HCT116 (cell line): Measurements from ENCODE around the gene POU3F1. TPM values are rescaled to one million over a fixed set of nuclear protein-coding genes. Genes with fewer than 3 reads are reported as not detected.
"Not testable (repeated sequence)": the region's sequence is repeated elsewhere in the genome, so short reads cannot be mapped to it uniquely, and the experiment has no call there.

Source experiments
- ATAC-seq: fragments of 200-7000 bp; cut with Tn5 transposase; 2 replicates; pipeline ENCODE4 v1.9.1; 2020; ENCODE audit warnings: mild to moderate bottlenecking, moderate library complexity
- BruUV-seq: library from RNA; stranded (reverse); fragments of 400-500 nt; replicated peaks from 2 replicates; lab custom pipeline; 2021; lab: Mats Ljungman, UMichigan
- CTCF ChIA-PET: fragments of 300-600 bp; sonication (Branson Sonifier 250); formaldehyde crosslinking; loops from one replicate; lab custom pipeline; 2021; ENCODE audit warnings: antibody characterized with exemption; lab: Charles Lee
- POLR2A ChIA-PET: fragments of 300-600, 350-600 bp; sonication (Branson Sonifier 250); formaldehyde crosslinking; loops from one replicate; lab custom pipeline; 2021; ENCODE audit warnings: antibody characterized with exemption; lab: Charles Lee
- RAD21 ChIA-PET, 2 experiments: fragments of 300-600 bp; sonication (Branson Sonifier 250); formaldehyde crosslinking; loops; one replicate each; lab custom pipeline; 2023; ENCODE audit warnings: low total read pairs in 2 of 2; ENCODE audit not compliant: uncharacterized antibody in 2 of 2, unreplicated experiment in 2 of 2, low non-redundant PET in 1 of 2; lab: Charles Lee
- DNase-seq: peaks from one replicate; pipeline ENCODE4 v3.0.0-alpha.2; 2010; ENCODE audit warnings: low read depth, low spot score
- H2AFZ ChIP-seq: fragments of 200-600 bp; shearing (Covaris generic), sonication (generic); 2 replicates; pipeline ENCODE4 v1.6.1; 2017; ENCODE audit warnings: low read depth, mixed run types, mixed read lengths, antibody characterized with exemption, low read length; ENCODE audit not compliant: poor library complexity, severe bottlenecking
- H3K27ac ChIP-seq: 2 replicates; pipeline ENCODE4 v1.5.1; 2012; ENCODE audit warnings: low read depth, low read length
- H3K27me3 ChIP-seq: fragments of 200-600 bp; sonication (generic); 2 replicates; pipeline ENCODE4 v1.6.1; 2016; ENCODE audit warnings: mixed run types, low read length, mixed read lengths; ENCODE audit not compliant: insufficient read depth
- H3K36me3 ChIP-seq, 2 experiments: fragments of 200-500 bp in 1 of 2; fragments of 200-600 bp in 1 of 2; sonication (Bioruptor generic) in 1 of 2; sonication (generic) in 1 of 2; 2 replicates each; pipeline versions ENCODE4 v1.5.1 to v1.6.1; 2014 to 2016; ENCODE audit warnings: low read length in 2 of 2, inconsistent platforms in 1 of 2, mixed read lengths in 1 of 2, mixed run types in 1 of 2; ENCODE audit not compliant: insufficient read depth in 2 of 2, control insufficient read depth in 1 of 2
- H3K4me1 ChIP-seq, 2 experiments: fragments of 200-600 bp in 1 of 2; sonication (generic) in 1 of 2; 2 replicates each; pipeline versions ENCODE4 v1.5.1 to v1.6.1; 2012 to 2017; ENCODE audit warnings: low read length in 2 of 2, inconsistent platforms in 1 of 2, mild to moderate bottlenecking in 1 of 2, mixed read lengths in 1 of 2, mixed run types in 1 of 2, moderate library complexity in 1 of 2; ENCODE audit not compliant: insufficient read depth in 2 of 2, control insufficient read depth in 1 of 2
- H3K4me2 ChIP-seq: fragments of 200-600 bp; sonication (generic); 2 replicates; pipeline ENCODE4 v1.6.1; 2017; ENCODE audit warnings: mixed run types, low read length, mixed read lengths
- H3K4me3 ChIP-seq, 2 experiments: fragments of 200-600 bp in 1 of 2; sonication (generic) in 1 of 2; replicated peaks in 1 of 2; 2 replicates each; pipeline ENCODE4 v1.5.1; 2011 to 2016; ENCODE audit warnings: low read length in 2 of 2, control low read depth in 1 of 2, low read depth in 1 of 2, mild to moderate bottlenecking in 1 of 2, mixed read lengths in 1 of 2, mixed run types in 1 of 2
- H3K79me2 ChIP-seq: fragments of 200-600 bp; sonication (generic); 2 replicates; pipeline ENCODE4 v1.6.1; 2017; ENCODE audit warnings: mild to moderate bottlenecking, mixed run types, low read length, moderate library complexity, mixed read lengths; ENCODE audit not compliant: insufficient read depth
- H3K9ac ChIP-seq: fragments of 200-600 bp; sonication (generic); 2 replicates; pipeline ENCODE4 v1.6.1; 2016; ENCODE audit warnings: low read length, mixed read lengths
- H3K9me2 ChIP-seq: fragments of 200-600 bp; sonication (generic), shearing (Covaris generic); 2 replicates; pipeline ENCODE4 v1.6.1; 2017; ENCODE audit warnings: mixed run types, mild to moderate bottlenecking, moderate library complexity; ENCODE audit not compliant: insufficient read depth
- H3K9me3 ChIP-seq, 2 experiments: fragments of 200-500 bp in 1 of 2; fragments of 200-600 bp in 1 of 2; sonication (Bioruptor generic) in 1 of 2; sonication (generic) in 1 of 2; 2 replicates each; pipeline ENCODE4 v1.6.1; 2014 to 2017; ENCODE audit warnings: low read length in 2 of 2, mixed read lengths in 2 of 2, inconsistent platforms in 1 of 2, low read depth in 1 of 2, mild to moderate bottlenecking in 1 of 2, mixed run types in 1 of 2, moderate library complexity in 1 of 2; ENCODE audit not compliant: control insufficient read depth in 1 of 2, insufficient read depth in 1 of 2
- H4K20me1 ChIP-seq: fragments of 200-600 bp; sonication (generic), shearing (Covaris generic); 2 replicates; pipeline ENCODE4 v1.6.1; 2017; ENCODE audit warnings: mixed run types, mild to moderate bottlenecking, moderate library complexity; ENCODE audit not compliant: insufficient read depth
- CBX3 ChIP-seq: IDR thresholded peaks from 2 replicates; pipeline ENCODE4 v1.6.1; 2012; ENCODE audit warnings: low read depth
- CEBPB ChIP-seq: IDR thresholded peaks from 2 replicates; pipeline ENCODE4 v1.6.1; 2012; ENCODE audit warnings: low read depth
- EZH2phosphoT487 ChIP-seq: fragments of 200-600 bp; IDR thresholded peaks from 2 replicates; pipeline ENCODE4 v1.6.1; 2018; ENCODE audit warnings: antibody characterized with exemption, borderline replicate concordance
- JUND ChIP-seq: IDR thresholded peaks from 2 replicates; pipeline ENCODE4 v1.6.1; 2012
- REST ChIP-seq: IDR thresholded peaks from 2 replicates; pipeline ENCODE4 v1.6.1; 2012; ENCODE audit warnings: low read depth
- ZBTB33 ChIP-seq: IDR thresholded peaks from 2 replicates; pipeline ENCODE4 v1.6.1; 2011; ENCODE audit warnings: mild to moderate bottlenecking, low read length, moderate library complexity; ENCODE audit not compliant: insufficient replicate concordance; ENCODE audit errors: extremely low read depth
- intact Hi-C: fragments of 100-400 bp; cut with micrococcal nuclease; formaldehyde crosslinking; loops from 2 replicates; pipeline ENCODE4 v1.10.0; 2022
- total RNA-seq: library from RNA; stranded (reverse); gene quantifications from one replicate; pipeline ENCODE4 v1.2.1, GENCODE V29; 2021; ENCODE audit not compliant: unreplicated experiment
- TF ChIP-seq, protein P1 (sequence below), 3 experiments: fragments of 200-600 bp in 1 of 3; sonication (generic) in 1 of 3; IDR thresholded peaks in 2 of 3; conservative IDR thresholded peaks in 1 of 3; 2 replicates each; pipeline ENCODE4 v1.5.1; 2012 to 2017; ENCODE audit warnings: low read depth in 2 of 3, low read length in 2 of 3, antibody characterized with exemption in 1 of 3, borderline replicate concordance in 1 of 3, control low read depth in 1 of 3, mild to moderate bottlenecking in 1 of 3, mixed read lengths in 1 of 3, mixed run types in 1 of 3, moderate library complexity in 1 of 3; ENCODE audit not compliant: insufficient read depth in 1 of 3

Gene POU3F1
- total RNA-seq, 1 experiment from 2014 or later: not detected

DNA sequence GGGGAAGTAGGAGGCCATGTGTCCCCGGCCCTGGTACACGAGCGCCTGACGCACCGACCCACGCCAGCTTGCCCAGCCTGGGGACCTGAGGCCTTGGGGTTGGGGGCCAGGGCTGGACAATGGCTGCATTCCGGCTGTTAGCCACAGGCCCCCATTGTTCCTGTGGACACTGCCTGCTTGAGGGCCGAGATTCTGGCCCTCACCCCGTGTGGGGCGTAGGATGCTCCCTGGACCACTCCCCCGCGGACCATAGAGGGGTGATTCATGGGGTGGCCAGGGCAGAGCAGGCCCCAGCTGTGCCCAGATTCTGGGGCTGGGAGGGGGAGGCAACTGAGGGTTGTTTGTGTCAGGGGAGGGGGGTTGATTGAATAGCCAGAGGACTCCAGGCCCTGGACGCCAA is 11.7 kb downstream of the POU3F1 start (continued):
- TF ChIP-seq ZBTB33: no peak

GRCh38 chr1:38032992-38033391 is 13.6 kb downstream of the POU3F1 start:
- H3K36me3 ChIP-seq, H3K9ac ChIP-seq, H3K4me3 ChIP-seq, RAD21 ChIA-PET, H2AFZ ChIP-seq, H4K20me1 ChIP-seq, H3K9me2 ChIP-seq, H3K27me3 ChIP-seq, BruUV-seq, H3K9me3 ChIP-seq, H3K4me2 ChIP-seq, H3K27ac ChIP-seq, CTCF ChIA-PET, H3K79me2 ChIP-seq, POLR2A ChIA-PET, DNase-seq, ATAC-seq, intact Hi-C loops: not testable (repeated sequence)
- H3K4me1 ChIP-seq: peaks cover 0 to 14% of the 10 kb centered on the region in 2 experiments; a peak in 1 of 4 replicates

GRCh38 chr1:38031513-38031866 is 15.1 kb downstream of the POU3F1 start:
- Histone ChIP-seq H3K9ac (no peak overlapping the region), H3K27ac (no peak overlapping the region), H3K4me3 (no peak overlapping the region), H3K4me2 (no peak overlapping the region), H3K27me3 (no peaks in the 10 kb centered on the region), H2AFZ (no peak overlapping the region), H3K9me2 (no peaks in the 10 kb centered on the region), H3K79me2 (no peaks in the 10 kb centered on the region), H3K9me3 (no peaks in the 10 kb centered on the region), H3K4me1 (peaks cover 0 to 14% of the 10 kb centered on the region in 2 experiments; a peak in 1 of 4 replicates), H4K20me1 (no peaks in the 10 kb centered on the region), H3K36me3 (peaks cover 3 to 10% of the 10 kb centered on the region in 2 experiments; a peak in 1 of 4 replicates)
- no TSS peak for BruUV-seq
- ChIA-PET POLR2A (no interaction called here), RAD21 (no interaction called here), CTCF (no interaction called here)
- DNase-seq (no peak), ATAC-seq (no peak)
- intact Hi-C loops: no loop called here
- no peak for TF ChIP-seq EZH2phosphoT487
- no peak for TF ChIP-seq REST
- no peak for TF ChIP-seq ZBTB33
- no peak for TF ChIP-seq JUND
- TF ChIP-seq, protein P1, sequence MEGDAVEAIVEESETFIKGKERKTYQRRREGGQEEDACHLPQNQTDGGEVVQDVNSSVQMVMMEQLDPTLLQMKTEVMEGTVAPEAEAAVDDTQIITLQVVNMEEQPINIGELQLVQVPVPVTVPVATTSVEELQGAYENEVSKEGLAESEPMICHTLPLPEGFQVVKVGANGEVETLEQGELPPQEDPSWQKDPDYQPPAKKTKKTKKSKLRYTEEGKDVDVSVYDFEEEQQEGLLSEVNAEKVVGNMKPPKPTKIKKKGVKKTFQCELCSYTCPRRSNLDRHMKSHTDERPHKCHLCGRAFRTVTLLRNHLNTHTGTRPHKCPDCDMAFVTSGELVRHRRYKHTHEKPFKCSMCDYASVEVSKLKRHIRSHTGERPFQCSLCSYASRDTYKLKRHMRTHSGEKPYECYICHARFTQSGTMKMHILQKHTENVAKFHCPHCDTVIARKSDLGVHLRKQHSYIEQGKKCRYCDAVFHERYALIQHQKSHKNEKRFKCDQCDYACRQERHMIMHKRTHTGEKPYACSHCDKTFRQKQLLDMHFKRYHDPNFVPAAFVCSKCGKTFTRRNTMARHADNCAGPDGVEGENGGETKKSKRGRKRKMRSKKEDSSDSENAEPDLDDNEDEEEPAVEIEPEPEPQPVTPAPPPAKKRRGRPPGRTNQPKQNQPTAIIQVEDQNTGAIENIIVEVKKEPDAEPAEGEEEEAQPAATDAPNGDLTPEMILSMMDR (IDR thresholded peaks at IDR 0.05 in 2 of 3, conservative IDR thresholded peaks at IDR 0.05 in 1 of 3; ENCODE audit: borderline replicate concordance in 1 of 3, insufficient read depth in 1 of 3, low read depth in 2 of 3, low read length in 2 of 3): no peak
- TF ChIP-seq CEBPB: no peak
- TF ChIP-seq CBX3: no peak
